ENCODE measurements around the gene SMCO3.
"Not testable (repeated sequence)": the region's sequence is repeated elsewhere in the genome, so short reads cannot be mapped to it uniquely, and the experiment has no call there.

SMCO3 gene

GRCh38 chr12:14774906-14775635, 38.9 kb downstream of the SMCO3 start:
- DNase-seq (ENCODE audit: low read depth, low spot score), result no peak

- DNase-seq (ENCODE audit: low read depth, low spot score), result peak; percentile 72
Measured at GRCh38 chr12:14774074-14774905, 39.7 kb downstream of the SMCO3 start.

GRCh38 chr12:14773685-14774073, 40.3 kb downstream of the SMCO3 start:
- DNase-seq (ENCODE audit: low read depth, low spot score), result no peak

GRCh38 chr12:14772946-14773345, 41.0 kb downstream of the SMCO3 start:
- DNase-seq (ENCODE audit: low read depth, low spot score), result no peak

- no peak for DNase-seq (ENCODE audit: low read depth, low spot score)
Measured at GRCh38 chr12:14771651-14772137, 42.3 kb downstream of the SMCO3 start.

- peak; percentile 84 for DNase-seq (ENCODE audit: low read depth, low spot score)
Measured at GRCh38 chr12:14770496-14771461, 43.2 kb downstream of the SMCO3 start.

GRCh38 chr12:14769969-14770495, 44.0 kb downstream of the SMCO3 start:
- DNase-seq (ENCODE audit: low read depth, low spot score), result peak; percentile 75

- DNase-seq (ENCODE audit: low read depth, low spot score), result no peak
Measured at GRCh38 chr12:14769466-14769968, 44.5 kb downstream of the SMCO3 start.

GRCh38 chr12:14768823-14769405, 45.1 kb downstream of the SMCO3 start:
- DNase-seq (ENCODE audit: low read depth, low spot score), result no peak

GRCh38 chr12:14767617-14768016, 46.4 kb downstream of the SMCO3 start:
- DNase-seq (ENCODE audit: low read depth, low spot score), result no peak

- DNase-seq (ENCODE audit: low read depth, low spot score), result no peak
Measured at GRCh38 chr12:14766649-14767215, 47.2 kb downstream of the SMCO3 start.

GRCh38 chr12:14766020-14766419, 48.0 kb downstream of the SMCO3 start:
- DNase-seq (ENCODE audit: low read depth, low spot score), result not testable (repeated sequence)

- no peak for DNase-seq (ENCODE audit: low read depth, low spot score)
Measured at GRCh38 chr12:14765398-14765797, 48.6 kb downstream of the SMCO3 start.

GRCh38 chr12:14759711-14760280, 54.2 kb downstream of the SMCO3 start:
- not testable (repeated sequence) for DNase-seq (ENCODE audit: low read depth, low spot score)

GRCh38 chr12:14756334-14757143, 57.4 kb downstream of the SMCO3 start:
- DNase-seq (ENCODE audit: low read depth, low spot score), result no peak

Data from activated naive CD8-positive, alpha-beta T cell treated with anti-CD3 and anti-CD28 coated beads, Interleukin-2, amount 50 U/mL, for 16 hours (primary cell).